GM08714 (cell line): ENCODE measurements around the gene DNAI7.

Experiments
- H3K4me3 ChIP-seq: fragments of 200-500 bp; sonication (Bioruptor generic); 2 replicates; pipeline ENCODE4 v1.5.1; 2014; ENCODE audit warnings: mild to moderate bottlenecking, low read length, inconsistent platforms
- ZNF274 ChIP-seq: IDR thresholded peaks from 2 replicates; pipeline ENCODE4 v1.6.1; 2012; ENCODE audit warnings: mild to moderate bottlenecking, low read depth, low read length

DNAI7 gene

DNA sequence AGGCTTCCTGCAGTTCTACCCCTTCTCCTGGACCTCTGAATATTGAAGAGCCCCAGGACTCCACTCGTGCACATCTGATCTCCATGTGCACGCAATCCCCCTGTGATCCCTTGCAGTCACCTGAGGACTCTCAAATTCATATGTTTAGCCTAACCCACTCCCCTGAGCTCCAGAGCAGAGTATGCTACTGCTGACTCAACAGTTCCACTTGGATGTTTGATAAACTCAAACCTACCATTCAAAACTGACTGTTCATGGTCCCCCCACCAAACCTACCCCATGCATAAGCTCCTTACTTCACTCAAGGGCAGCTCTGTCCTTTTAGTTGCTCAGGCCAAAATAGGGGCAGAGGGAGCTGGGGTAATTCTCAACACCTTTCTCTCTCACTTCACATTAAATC is 96.0 kb downstream of the DNAI7 start:
- TF ChIP-seq ZNF274, result no peak
- H3K4me3 ChIP-seq, result no peak overlapping the region

- TF ChIP-seq ZNF274, result no peak
- no peak overlapping the region for H3K4me3 ChIP-seq
These were observed 105.2 kb downstream of the DNAI7 start for GRCh38 chr12:25089738-25090137.

DNA sequence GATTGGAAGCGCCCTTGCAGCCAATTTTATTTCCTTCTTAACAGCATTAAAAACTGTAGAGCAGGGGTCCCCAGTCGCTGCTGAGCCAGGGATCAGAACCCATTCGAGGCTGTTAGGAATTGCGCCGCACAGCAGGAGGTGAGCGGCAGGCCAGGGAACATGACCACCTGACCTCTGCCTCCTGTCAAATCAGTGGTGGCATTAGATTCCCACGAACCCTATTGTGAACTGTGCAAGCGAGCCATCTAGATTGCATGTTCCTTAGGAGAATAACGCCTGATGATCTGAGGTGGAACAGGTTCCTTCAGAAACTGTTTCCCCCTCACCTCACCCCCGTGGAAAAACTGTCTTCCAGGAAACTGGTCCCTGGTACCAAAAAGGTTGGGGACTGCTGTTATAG is 107.4 kb downstream of the DNAI7 start:
- H3K4me3 ChIP-seq, result no peak overlapping the region
- no peak for TF ChIP-seq ZNF274

DNA sequence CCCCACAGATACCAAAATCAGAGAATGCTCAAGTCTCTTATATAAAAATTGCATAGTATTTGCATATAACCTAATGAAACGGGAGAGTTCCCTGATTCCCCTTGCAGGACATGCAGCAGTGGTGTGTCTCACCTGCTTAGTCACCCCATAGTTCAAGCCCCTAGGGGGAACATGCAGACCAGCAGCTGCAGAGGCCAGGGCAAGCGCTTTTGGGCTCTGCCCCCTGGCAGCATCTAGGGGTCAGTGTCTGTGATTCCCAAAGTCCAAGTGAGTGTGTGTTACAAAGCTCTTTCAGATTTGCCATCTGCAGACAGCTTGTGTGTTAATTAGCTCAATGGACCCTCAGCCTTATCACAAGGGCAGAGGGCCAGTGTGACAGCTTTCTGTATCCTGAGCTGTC is 110.1 kb downstream of the DNAI7 start:
- no peak for TF ChIP-seq ZNF274
- no peak overlapping the region for H3K4me3 ChIP-seq

DNA sequence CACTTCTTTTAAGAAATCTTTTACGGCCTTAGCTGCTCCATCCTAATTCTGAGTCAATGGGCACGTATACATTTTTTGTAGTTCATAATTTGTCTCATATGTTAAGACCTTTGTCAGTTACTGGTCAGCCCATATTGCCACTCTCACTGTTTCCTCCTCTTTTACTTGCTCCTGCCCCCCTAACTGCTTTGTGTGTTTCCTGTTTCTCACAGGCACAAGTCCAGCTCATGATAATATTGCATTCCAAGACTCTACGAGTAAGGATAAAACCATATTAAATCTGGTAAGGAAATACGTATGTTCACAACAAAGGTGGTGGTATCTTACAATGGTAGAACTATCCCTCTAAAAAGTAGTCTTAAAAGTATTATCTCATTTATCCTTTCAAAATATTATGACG is 111.7 kb downstream of the DNAI7 start:
- TF ChIP-seq ZNF274, result no peak
- no peak overlapping the region for H3K4me3 ChIP-seq

DNA sequence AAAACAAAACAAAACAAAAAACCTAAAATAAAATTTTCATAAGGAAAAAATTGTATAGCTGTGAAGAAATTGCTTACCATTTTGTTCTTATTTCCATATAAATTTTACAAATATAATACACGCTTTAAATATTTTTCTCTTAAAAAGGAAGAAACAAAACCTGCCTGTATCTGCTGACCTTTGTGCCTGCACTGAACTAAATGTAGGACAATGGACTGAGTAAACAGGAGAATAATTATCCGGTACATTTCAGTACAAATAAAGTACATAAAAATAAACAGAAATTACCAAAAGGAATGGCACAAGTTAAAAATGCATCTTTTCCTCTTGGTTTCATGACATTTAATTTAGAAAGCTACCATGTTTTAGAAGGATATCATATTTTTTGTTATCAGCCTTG is 112.3 kb downstream of the DNAI7 start:
- TF ChIP-seq ZNF274, result no peak
- H3K4me3 ChIP-seq, result no peak overlapping the region

DNA sequence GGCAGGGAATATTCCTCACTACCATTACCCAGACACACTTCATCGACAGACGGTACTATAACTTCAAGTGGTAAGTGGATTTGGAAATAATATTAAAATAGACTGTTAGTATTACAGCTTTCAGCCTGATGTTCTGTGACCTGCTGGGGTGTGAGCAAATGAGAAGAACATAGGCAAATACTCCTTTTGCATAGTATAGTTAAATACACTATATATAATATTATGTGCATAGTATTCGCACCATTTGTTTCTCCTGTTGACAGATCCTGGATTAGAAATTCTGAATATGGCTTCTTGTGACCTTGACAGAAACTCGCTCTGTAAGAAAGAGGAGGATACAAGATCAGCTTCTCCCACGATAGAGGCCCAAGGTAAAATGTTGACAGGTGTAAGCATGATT is 115.6 kb downstream of the DNAI7 start:
- TF ChIP-seq ZNF274, result no peak
- H3K4me3 ChIP-seq, result no peak overlapping the region

DNA sequence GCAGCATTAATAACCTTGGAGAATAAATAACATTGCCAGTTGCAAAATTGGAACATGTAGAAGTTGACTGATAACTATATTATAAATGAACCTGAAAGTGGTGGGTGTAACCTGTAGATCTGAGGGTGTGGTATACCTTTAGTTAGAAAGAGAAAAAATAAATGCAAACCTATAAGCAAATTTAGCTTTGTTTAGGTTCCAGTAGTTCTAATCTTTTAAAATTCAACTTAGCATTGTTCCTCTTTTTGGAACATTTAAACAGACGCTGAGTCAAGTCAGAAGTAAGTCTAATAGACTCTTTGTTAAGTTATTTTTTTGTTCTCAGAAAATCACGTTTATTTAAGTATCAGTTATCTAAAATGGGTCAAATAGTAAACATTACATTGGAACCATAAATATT is 120.0 kb downstream of the DNAI7 start:
- TF ChIP-seq ZNF274, result no peak
- H3K4me3 ChIP-seq, result no peak overlapping the region

DNA sequence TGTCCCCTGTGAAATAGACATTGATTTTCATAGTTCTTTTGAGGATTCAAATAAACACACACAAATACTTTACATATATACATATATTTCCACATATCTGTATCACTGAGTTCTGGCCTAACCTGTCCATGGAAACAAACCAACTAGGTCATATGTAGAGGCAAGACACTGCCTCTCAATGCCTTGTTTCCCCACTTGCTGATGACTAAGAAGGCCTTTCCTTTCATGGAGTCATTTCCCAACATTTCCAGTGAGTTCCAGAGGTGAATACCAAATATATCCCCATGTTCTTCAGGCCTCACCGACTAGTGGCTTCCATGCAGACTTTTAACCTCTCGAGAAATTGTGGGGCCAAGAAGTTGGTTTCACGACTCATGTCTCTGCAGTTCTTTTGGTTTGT is 120.8 kb downstream of the DNAI7 start:
- no peak for TF ChIP-seq ZNF274
- H3K4me3 ChIP-seq, result peak overlapping the region; percentile 25

DNA sequence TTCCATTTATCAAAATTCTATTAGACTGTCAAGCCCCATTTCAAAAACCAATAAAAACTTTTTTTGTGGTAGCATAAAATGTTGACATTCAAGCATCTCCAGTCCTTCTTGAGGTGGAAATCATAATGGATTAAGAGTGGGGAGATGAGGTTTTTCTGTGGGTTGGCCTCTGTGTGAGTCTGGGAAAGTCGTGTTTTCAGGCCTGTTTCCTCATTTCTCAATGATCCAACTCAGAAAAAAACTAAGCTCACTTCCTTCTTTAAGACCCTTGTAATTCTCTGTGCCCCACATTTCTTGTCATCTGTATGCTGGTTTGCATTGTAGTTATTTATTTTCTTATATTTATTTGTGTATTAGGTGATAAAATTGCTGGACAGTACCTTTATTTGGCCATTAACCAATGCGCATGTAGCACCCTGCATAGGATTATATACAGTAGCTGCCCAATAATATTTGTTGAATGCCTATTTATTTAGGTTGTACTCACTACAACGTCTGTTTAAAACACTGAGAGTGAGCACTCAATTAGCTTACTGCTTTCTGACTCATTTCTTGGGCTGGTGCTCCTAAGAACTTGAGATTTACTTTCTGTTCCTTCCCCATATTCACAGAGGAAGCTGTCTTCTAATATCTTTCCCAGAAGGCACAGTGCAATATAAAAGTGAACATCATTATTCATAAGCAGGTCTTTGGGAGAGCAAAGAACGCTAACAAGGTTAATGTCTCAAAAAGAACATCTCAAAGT is 121.9 kb downstream of the DNAI7 start:
- H3K4me3 ChIP-seq, result no peak overlapping the region
- no peak for TF ChIP-seq ZNF274

GRCh38 chr12:25071366-25071765 is 123.6 kb downstream of the DNAI7 start:
- no peak for TF ChIP-seq ZNF274

GRCh38 chr12:25069224-25069623 is 125.7 kb downstream of the DNAI7 start:
- TF ChIP-seq ZNF274, result no peak

More at GRCh38 chr12:25071366-25071765, 123.6 kb downstream of the DNAI7 start:
- H3K4me3 ChIP-seq, result no peak overlapping the region

DNA sequence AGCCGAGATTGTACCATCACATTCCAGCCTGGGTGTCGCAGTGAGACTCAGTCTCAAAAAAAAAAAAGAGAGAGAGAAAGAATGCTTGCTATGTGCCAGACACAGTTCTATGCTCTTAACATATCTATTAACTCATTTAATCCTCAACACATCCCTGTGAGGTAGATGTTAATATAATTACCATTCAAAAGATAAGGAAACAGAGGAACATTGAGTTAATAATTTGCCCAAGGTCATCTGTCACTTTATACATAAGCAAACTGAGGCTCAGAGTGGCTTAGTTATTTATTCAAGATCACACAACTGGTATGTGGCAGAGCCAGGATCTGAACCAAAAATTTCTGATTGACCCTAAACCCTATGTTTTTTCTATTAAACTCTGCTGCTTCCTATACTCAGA is 129.9 kb downstream of the DNAI7 start:
- no peak for TF ChIP-seq ZNF274
- H3K4me3 ChIP-seq, result no peak overlapping the region

More at GRCh38 chr12:25069224-25069623, 125.7 kb downstream of the DNAI7 start:
- H3K4me3 ChIP-seq, result no peak overlapping the region

DNA sequence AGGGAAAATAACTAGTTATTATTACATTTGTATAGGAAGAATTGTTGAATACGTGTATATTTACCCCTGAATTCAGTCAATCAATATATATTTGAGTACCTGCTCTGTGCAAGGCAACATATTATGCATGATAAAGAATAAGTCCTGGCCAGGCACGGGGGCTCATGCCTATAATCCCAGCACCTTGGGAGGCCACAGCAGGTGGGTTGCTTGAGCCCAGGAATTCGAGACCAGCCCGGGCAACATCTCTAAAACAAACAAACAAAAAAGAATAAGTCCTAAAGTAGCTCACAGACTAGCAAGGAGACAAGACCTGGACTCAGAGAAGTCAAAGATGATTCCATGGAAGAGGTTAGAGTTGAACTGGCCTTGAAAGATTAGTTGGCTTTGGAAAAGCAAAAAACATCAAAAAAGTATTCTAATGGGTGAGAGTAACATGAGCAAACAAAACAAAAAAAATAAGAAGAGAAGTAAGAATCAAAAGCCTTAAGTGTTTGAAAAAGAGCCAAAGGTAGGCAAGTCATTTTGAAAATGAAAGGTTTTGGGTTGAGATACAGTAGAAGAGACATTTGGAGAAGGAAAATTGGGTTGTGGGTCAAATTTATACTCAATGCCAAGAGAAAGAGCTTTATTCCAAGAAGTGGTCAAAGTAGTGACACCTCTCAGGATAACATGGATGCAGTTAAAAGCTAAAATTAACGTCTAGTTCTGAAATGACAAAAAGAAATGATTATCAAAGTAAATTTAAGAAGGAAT is 130.9 kb downstream of the DNAI7 start:
- H3K4me3 ChIP-seq, result no peak overlapping the region
- TF ChIP-seq ZNF274, result no peak

DNA sequence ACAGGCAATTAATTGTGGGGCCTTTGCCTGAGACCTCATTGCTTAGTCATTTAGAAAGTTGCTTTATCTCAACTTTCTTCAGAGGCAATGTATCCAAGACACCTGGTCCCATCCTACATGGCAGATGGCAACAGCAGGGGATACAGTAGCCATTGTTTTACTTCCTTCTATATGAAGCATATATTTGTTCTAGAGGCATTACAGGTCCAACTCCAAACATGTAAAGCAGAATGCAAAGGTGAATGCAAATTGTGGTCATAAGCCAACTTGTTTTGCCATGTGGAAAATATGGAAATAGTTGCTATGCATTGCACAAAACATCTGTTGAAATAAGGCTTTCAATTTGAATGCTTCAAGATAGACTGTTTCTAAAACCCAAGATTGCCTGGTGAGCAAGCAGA is 136.3 kb downstream of the DNAI7 start:
- no peak for TF ChIP-seq ZNF274
- peak overlapping the region; percentile 28; the same call in 1 of the 2 replicates for H3K4me3 ChIP-seq
